SH-SY5Y (cell line): ENCODE measurements around the gene RNASEH2C.

ENCODE experiments used
- GATA2 ChIP-seq: IDR thresholded peaks from 2 replicates; pipeline ENCODE4 v1.6.1; 2011; ENCODE audit warnings: mild to moderate bottlenecking, low read depth, low read length
- GATA3 ChIP-seq: IDR thresholded peaks from 2 replicates; pipeline ENCODE4 v1.6.1; 2011; ENCODE audit warnings: low read depth, mild to moderate bottlenecking, low read length, moderate library complexity

DNA sequence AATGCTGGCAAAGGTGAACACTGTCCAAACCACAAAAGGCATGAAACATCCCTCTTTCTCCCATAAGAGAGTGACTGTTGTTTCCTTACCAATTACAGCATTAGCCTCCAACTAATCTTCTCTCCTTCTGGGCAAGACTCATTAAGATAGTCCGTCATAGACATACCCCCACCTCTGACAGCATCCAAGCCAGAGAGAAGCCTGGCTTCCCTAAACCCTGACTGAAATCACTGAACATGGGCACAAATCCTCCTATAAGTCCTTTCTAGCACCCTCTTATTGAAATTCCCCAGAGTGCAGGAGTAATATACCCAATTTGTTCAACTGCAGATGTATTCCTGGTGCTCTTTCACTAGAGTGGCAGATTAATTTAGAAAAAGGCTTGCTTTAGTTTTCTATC is 1.7 kb upstream of the RNASEH2C start:
- no peak for TF ChIP-seq GATA2
- TF ChIP-seq GATA3, result no peak
